GM21447 (cell line): ENCODE results near the gene HRH4.

Experiments
- ATAC-seq: cut with Tn5 transposase; IDR thresholded peaks from one replicate; pipeline ENCODE4 v1.9.1; 2021; ENCODE audit not compliant: unreplicated experiment

HRH4 gene

DNA sequence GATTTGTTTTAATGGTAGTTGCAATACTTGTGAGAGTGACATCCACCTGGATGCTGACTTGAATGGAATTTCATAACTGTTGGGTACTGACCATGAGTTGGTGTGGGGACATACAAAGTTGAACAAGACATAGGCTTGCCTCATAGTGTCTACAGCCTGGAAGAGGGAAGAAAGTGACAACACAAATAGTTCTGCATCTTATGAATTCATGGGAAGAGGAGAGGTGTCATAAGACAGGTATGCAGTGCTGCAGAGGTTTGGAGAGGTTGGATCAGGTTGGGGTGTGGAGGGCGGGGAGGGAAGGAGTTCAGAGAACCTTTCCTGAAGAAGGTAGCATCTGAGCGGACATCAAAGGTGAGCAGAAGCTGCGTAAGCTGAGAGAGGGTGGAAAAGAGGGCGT lies 44.0 kb downstream of the HRH4 start:
- ATAC-seq: no peak

DNA sequence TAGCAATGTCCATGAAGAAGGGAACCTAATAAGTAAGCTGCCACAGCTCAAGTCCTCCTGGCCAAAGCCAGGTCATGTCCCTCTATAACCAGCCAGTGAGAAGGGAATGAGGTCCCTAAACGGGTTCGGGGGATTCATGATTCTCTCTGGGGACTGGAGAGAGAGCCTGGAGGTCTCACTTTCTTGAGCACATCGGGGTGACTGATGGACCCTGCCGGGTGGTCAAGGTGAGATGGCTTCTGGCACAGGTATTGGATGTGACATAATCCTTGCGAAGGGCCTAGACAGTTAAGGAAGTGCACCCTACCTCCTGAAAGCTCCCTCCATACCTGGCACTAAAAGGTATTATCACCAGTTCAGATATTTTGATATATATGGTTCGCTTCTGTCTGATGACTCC lies 45.7 kb downstream of the HRH4 start:
- ATAC-seq: no peak

- ATAC-seq: no peak
Observed at GRCh38 chr18:24509435-24509834, 49.0 kb downstream of the HRH4 start.

DNA sequence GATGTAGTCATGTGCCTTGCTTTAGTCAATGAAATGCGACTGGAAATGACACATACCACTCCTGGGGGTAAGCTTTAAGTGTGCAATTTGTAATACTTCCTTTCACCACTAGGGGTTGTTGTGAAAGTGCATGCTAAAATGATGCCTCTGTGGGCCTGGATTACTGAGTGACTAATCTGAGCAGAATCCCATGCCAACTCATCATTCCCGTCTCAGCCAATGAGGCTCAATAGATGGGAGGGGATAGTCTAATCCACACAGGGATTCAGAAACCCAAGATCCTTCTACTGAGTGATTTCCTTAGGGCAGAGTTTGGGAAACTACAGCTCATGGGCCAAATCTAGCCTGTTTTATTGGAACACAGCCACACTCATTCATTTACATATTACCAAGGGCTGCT lies 54.0 kb downstream of the HRH4 start:
- ATAC-seq: no peak

DNA sequence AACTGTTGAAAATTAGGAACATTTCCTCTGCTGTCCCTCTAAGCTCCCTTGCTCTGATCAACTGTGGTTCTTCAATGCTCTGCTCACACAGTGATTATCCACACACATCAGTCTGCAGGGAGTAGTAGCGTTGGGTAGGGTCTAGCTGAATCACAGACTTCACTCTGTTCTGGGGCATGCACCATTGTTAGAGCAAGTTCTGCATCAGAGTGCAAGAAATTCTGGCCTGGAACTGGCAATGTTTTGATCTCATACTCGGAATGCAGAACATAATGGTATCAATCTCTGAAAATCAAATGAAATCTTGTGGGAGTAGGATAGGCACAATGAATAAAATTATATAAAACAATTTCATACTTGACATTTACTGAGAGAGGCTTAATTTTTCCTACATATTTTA lies 55.3 kb downstream of the HRH4 start:
- ATAC-seq: no peak

- no peak for ATAC-seq
Observed at GRCh38 chr18:24516261-24516660, 55.8 kb downstream of the HRH4 start.

GRCh38 chr18:24517554-24517953 lies 57.1 kb downstream of the HRH4 start:
- ATAC-seq: no peak

GRCh38 chr18:24518596-24518995 lies 58.2 kb downstream of the HRH4 start:
- no peak for ATAC-seq
